PC-3 (cell line): ENCODE results near the gene RXRB. TPM values are rescaled to one million over a fixed set of nuclear protein-coding genes. Genes with fewer than 3 reads are reported as not detected.

ENCODE experiments used
- ATAC-seq: fragments of 200-7000 bp; cut with Tn5 transposase; 2 replicates; pipeline ENCODE4 v1.9.1; 2020; ENCODE audit warnings: mild to moderate bottlenecking, moderate library complexity
- BruUV-seq: library from RNA; stranded (reverse); fragments of 400-500 nt; replicated peaks from 2 replicates; lab custom pipeline; 2021; lab: Mats Ljungman, UMichigan
- CTCF ChIA-PET: fragments of 300-600 bp; sonication (Branson Sonifier 250); formaldehyde crosslinking; loops from one replicate; lab custom pipeline; 2022; ENCODE audit warnings: antibody characterized with exemption; lab: Charles Lee
- POLR2A ChIA-PET: fragments of 300-600 bp; sonication (Branson Sonifier 250); formaldehyde crosslinking; loops from one replicate; lab custom pipeline; 2022; ENCODE audit warnings: antibody characterized with exemption; ENCODE audit not compliant: unreplicated experiment; lab: Charles Lee
- DNase-seq: peaks from one replicate; pipeline ENCODE4 v3.0.0-alpha.2; 2015
- H2AFZ ChIP-seq: fragments of 300-600 bp; sonication (generic); 2 replicates; pipeline ENCODE4 v1.6.0; 2016; ENCODE audit warnings: antibody characterized with exemption, low read length
- H3F3A ChIP-seq: fragments of 300-600 bp; sonication (generic); one replicate; pipeline ENCODE4 v1.6.0; 2017; ENCODE audit warnings: antibody characterized with exemption, low read length, control low read depth, mild to moderate bottlenecking; ENCODE audit not compliant: unreplicated experiment
- H3K27ac ChIP-seq: fragments of 300-600 bp; sonication (generic); 2 replicates; pipeline ENCODE4 v1.5.1; 2016; ENCODE audit warnings: mild to moderate bottlenecking, low read length
- H3K27me3 ChIP-seq: fragments of 300-600 bp; sonication (generic); 2 replicates; pipeline ENCODE4 v1.6.1; 2016; ENCODE audit warnings: low read length, mixed read lengths
- H3K36me3 ChIP-seq: fragments of 300-600 bp; sonication (generic); 2 replicates; pipeline ENCODE4 v1.6.1; 2016; ENCODE audit warnings: low read depth, mixed run types, low read length, mixed read lengths
- H3K4me1 ChIP-seq: fragments of 300-600 bp; sonication (generic); 2 replicates; pipeline ENCODE4 v1.5.1; 2016; ENCODE audit warnings: low read length; ENCODE audit not compliant: insufficient read depth
- H3K4me2 ChIP-seq: fragments of 300-600 bp; sonication (generic); 2 replicates; pipeline ENCODE4 v1.6.0; 2016; ENCODE audit warnings: low read length
- H3K4me3 ChIP-seq: fragments of 300-600 bp; sonication (generic); 2 replicates; pipeline ENCODE4 v1.5.1; 2016; ENCODE audit warnings: mild to moderate bottlenecking, low read length, mixed read lengths
- H3K79me2 ChIP-seq: fragments of 300-600 bp; sonication (generic); 2 replicates; pipeline ENCODE4 v1.6.1; 2017; ENCODE audit warnings: low read length, mixed read lengths
- H3K9ac ChIP-seq: fragments of 300-600 bp; sonication (generic); 2 replicates; pipeline ENCODE4 v1.6.0; 2016; ENCODE audit warnings: mild to moderate bottlenecking, low read length
- H3K9me2 ChIP-seq: fragments of 300-600 bp; sonication (generic); replicated peaks from 2 replicates; pipeline ENCODE4 v1.6.1; 2016; ENCODE audit warnings: mixed run types, low read length, mixed read lengths
- H3K9me3 ChIP-seq: fragments of 300-600 bp; sonication (generic); 2 replicates; pipeline ENCODE4 v1.6.1; 2016; ENCODE audit warnings: low read length, mixed read lengths
- H4K20me1 ChIP-seq: fragments of 300-600 bp; sonication (generic); 2 replicates; pipeline ENCODE4 v1.6.1; 2016; ENCODE audit warnings: low read length, mixed read lengths
- CTCF ChIP-seq: fragments of 300-600 bp; sonication (generic); conservative IDR thresholded peaks from 2 replicates; pipeline ENCODE4 v1.5.1; 2017; ENCODE audit warnings: antibody characterized with exemption, low read depth, mild to moderate bottlenecking, low read length
- EZH2 ChIP-seq: fragments of 300-600 bp; sonication (generic); IDR thresholded peaks from one replicate; pipeline ENCODE4 v1.6.1; 2017; ENCODE audit warnings: antibody characterized with exemption, mild to moderate bottlenecking, low read length; ENCODE audit not compliant: unreplicated experiment
- EZH2phosphoT487 ChIP-seq: fragments of 300-600 bp; sonication (generic); IDR thresholded peaks from 2 replicates; pipeline ENCODE4 v1.6.1; 2018; ENCODE audit warnings: mild to moderate bottlenecking, antibody characterized with exemption, low read length, borderline replicate concordance
- intact Hi-C: fragments of 100-400 bp; cut with micrococcal nuclease; formaldehyde crosslinking; loops from 2 replicates; pipeline ENCODE4 v1.9.0; 2023
- total RNA-seq: library from RNA; depleted of rRNA; stranded (reverse); fragments of >200 nt; gene quantifications from 2 replicates; pipeline ENCODE4 v1.2.3, GENCODE V29; 2014

Gene RXRB
- total RNA-seq, 1 experiment from 2014 or later = 24.0 TPM

- no peaks in the 10 kb centered on the region for H3K4me1 ChIP-seq
- H3K79me2 ChIP-seq = no peaks in the 10 kb centered on the region
- H3K36me3 ChIP-seq = no peaks in the 10 kb centered on the region
- H3K4me3 ChIP-seq = no peak overlapping the region
- H4K20me1 ChIP-seq = no peaks in the 10 kb centered on the region
- no peaks in the 10 kb centered on the region for H3F3A ChIP-seq
- DNase-seq (no peak), ATAC-seq (no peak)
- ChIA-PET POLR2A (interaction anchor here (0.7 kb wide), 1 partner anchor 15 kb away, joined by 5 read pairs; no protein-coding TSS in a partner anchor), CTCF (no interaction called here)
- H2AFZ ChIP-seq = no peak overlapping the region
- H3K27me3 ChIP-seq = no peaks in the 10 kb centered on the region
- H3K9me2 ChIP-seq = no peaks in the 10 kb centered on the region
- intact Hi-C loops = no loop called here
- no peak overlapping the region for H3K9ac ChIP-seq
- no peaks in the 10 kb centered on the region for H3K9me3 ChIP-seq
- BruUV-seq = no TSS peak
- H3K27ac ChIP-seq = no peak overlapping the region
- TF ChIP-seq EZH2phosphoT487 (no peak), EZH2 (no peak), CTCF (no peak)
- H3K4me2 ChIP-seq = no peak overlapping the region
These were observed 25.7 kb downstream of the RXRB start for GRCh38 chr6:33174784-33175183.

DNA sequence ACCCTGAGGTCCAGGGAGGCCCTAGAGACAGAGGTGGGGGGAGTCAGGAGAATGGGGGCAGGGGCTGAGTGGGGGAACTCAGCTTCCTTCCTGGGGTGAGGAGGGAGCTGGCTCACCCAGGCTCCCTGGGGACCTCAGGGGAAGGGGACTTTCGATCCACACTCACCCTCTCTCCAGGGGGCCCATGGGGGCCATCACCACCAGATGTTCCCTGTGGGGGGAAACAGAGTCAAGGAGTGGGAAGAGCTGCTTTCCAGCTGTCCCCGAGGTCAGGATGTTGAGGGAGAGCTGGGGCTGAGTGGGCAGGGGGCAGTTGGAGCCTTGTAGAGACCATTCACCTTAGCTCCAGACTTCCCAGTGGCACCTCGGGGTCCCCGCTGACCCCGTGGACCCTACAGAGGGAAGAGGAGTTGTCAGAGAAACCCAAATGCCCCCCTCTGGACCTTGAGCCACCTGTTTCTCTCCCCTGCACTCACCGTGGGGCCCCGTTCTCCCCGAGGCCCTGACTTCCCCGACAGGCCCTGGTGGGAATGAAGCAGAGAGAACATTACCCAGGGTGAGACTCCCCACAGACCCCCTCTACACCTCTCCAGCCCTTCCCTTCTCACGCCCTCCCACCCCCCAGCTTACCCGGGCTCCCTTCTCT, 26.8 kb downstream of the RXRB start:
- H4K20me1 ChIP-seq = no peaks in the 10 kb centered on the region
- H3K27me3 ChIP-seq = no peaks in the 10 kb centered on the region
- DNase-seq = no peak
- no TSS peak for BruUV-seq
- no peaks in the 10 kb centered on the region for H3K79me2 ChIP-seq
- CTCF ChIA-PET = interaction anchor here (0.6 kb wide), 1 partner anchor 1212 kb away, joined by 3 read pairs; no protein-coding TSS in a partner anchor
- no peak overlapping the region for H3K27ac ChIP-seq
- H2AFZ ChIP-seq = no peak overlapping the region
- no peaks in the 10 kb centered on the region for H3K4me1 ChIP-seq
- TF ChIP-seq EZH2 = no peak
- no peak for TF ChIP-seq EZH2phosphoT487
- no peak for TF ChIP-seq CTCF
- ATAC-seq = no peak
- H3K4me2 ChIP-seq = no peak overlapping the region
- no peak overlapping the region for H3K9ac ChIP-seq
- no peaks in the 10 kb centered on the region for H3K36me3 ChIP-seq
- intact Hi-C loops = no loop called here
- no peak overlapping the region for H3K4me3 ChIP-seq
- H3K9me2 ChIP-seq = no peaks in the 10 kb centered on the region
- POLR2A ChIA-PET = interaction anchor here (0.6 kb wide), 1 partner anchor 373 kb away, joined by 8 read pairs; no protein-coding TSS in a partner anchor
- H3K9me3 ChIP-seq = no peaks in the 10 kb centered on the region
- no peaks in the 10 kb centered on the region for H3F3A ChIP-seq
